Stimulated activated naive CD8-positive, alpha-beta T cell treated with anti-CD3 and anti-CD28 coated beads, Interleukin-15, amount 100 ng/mL, for 72 hours (primary cell): ENCODE results near the gene VAV2.

ENCODE experiments used
- ATAC-seq: fragments of 150-1000 bp; cut with Tn5 transposase; 2 replicates; pipeline ENCODE4 v1.10.0; 2021; ENCODE audit warnings: mild to moderate bottlenecking, moderate library complexity
- DNase-seq, 2 donors: peaks; one replicate each; pipeline ENCODE4 v3.0.0; 2021 to 2022
- H3K27ac Mint-ChIP-seq, 2 donors: one replicate each; pipeline ENCODE4 v1.8.0; 2022; ENCODE audit warnings: mild to moderate bottlenecking in 2 of 2, mixed read lengths in 2 of 2, moderate library complexity in 2 of 2
- H3K27me3 Mint-ChIP-seq: one replicate; pipeline ENCODE4 v1.8.0; 2022; ENCODE audit warnings: mixed read lengths
- H3K4me1 Mint-ChIP-seq: one replicate; pipeline ENCODE4 v1.8.0; 2022; ENCODE audit warnings: mild to moderate bottlenecking, mixed read lengths
- H3K4me3 Mint-ChIP-seq, 2 donors: one replicate each; pipeline ENCODE4 v1.8.0; 2022; ENCODE audit warnings: mild to moderate bottlenecking in 2 of 2, mixed read lengths in 2 of 2, moderate library complexity in 1 of 2
- H3K9me3 Mint-ChIP-seq, 2 donors: one replicate each; pipeline ENCODE4 v1.8.0; 2022; ENCODE audit warnings: mixed read lengths in 2 of 2

The VAV2 gene

GRCh38 chr9:133855802-133856521 lies 136.2 kb downstream of the VAV2 start:
- ATAC-seq (peak; percentile 31), DNase-seq (no peak)
- H3K4me1 Mint-ChIP-seq: no peaks in the 10 kb centered on the region
- H3K27me3 Mint-ChIP-seq: no peaks in the 10 kb centered on the region
- no peak overlapping the region for H3K27ac Mint-ChIP-seq
- H3K9me3 Mint-ChIP-seq: no peaks in the 10 kb centered on the region
- H3K4me3 Mint-ChIP-seq: no peak overlapping the region

GRCh38 chr9:133855371-133855770 lies 136.8 kb downstream of the VAV2 start:
- DNase-seq (no peak), ATAC-seq (no peak)
- no peak overlapping the region for H3K4me3 Mint-ChIP-seq
- no peak overlapping the region for H3K27ac Mint-ChIP-seq
- no peaks in the 10 kb centered on the region for H3K9me3 Mint-ChIP-seq
- no peaks in the 10 kb centered on the region for H3K27me3 Mint-ChIP-seq
- no peaks in the 10 kb centered on the region for H3K4me1 Mint-ChIP-seq

GRCh38 chr9:133854765-133855164 lies 137.4 kb downstream of the VAV2 start:
- no peak overlapping the region for H3K4me3 Mint-ChIP-seq
- no peaks in the 10 kb centered on the region for H3K4me1 Mint-ChIP-seq
- H3K27ac Mint-ChIP-seq: no peak overlapping the region
- DNase-seq: no peak
- ATAC-seq: no peak
- H3K9me3 Mint-ChIP-seq: no peaks in the 10 kb centered on the region
- H3K27me3 Mint-ChIP-seq: no peaks in the 10 kb centered on the region

GRCh38 chr9:133854048-133854447 lies 138.1 kb downstream of the VAV2 start:
- Mint-ChIP-seq H3K4me1 (no peaks in the 10 kb centered on the region), H3K9me3 (no peaks in the 10 kb centered on the region), H3K4me3 (no peak overlapping the region), H3K27me3 (no peaks in the 10 kb centered on the region), H3K27ac (no peak overlapping the region)
- no peak for DNase-seq
- no peak for ATAC-seq

- DNase-seq (no peak), ATAC-seq (no peak)
- no peak overlapping the region for H3K4me3 Mint-ChIP-seq
- H3K27me3 Mint-ChIP-seq: no peaks in the 10 kb centered on the region
- H3K4me1 Mint-ChIP-seq: no peaks in the 10 kb centered on the region
- no peak overlapping the region for H3K27ac Mint-ChIP-seq
- no peaks in the 10 kb centered on the region for H3K9me3 Mint-ChIP-seq
These were observed 138.8 kb downstream of the VAV2 start for GRCh38 chr9:133853331-133853730.

GRCh38 chr9:133852431-133852830 lies 139.7 kb downstream of the VAV2 start:
- H3K9me3 Mint-ChIP-seq: no peaks in the 10 kb centered on the region
- H3K27ac Mint-ChIP-seq: no peak overlapping the region
- no peaks in the 10 kb centered on the region for H3K4me1 Mint-ChIP-seq
- ATAC-seq: no peak
- no peak for DNase-seq
- no peaks in the 10 kb centered on the region for H3K27me3 Mint-ChIP-seq
- no peak overlapping the region for H3K4me3 Mint-ChIP-seq

- H3K4me1 Mint-ChIP-seq: no peaks in the 10 kb centered on the region
- no peak overlapping the region for H3K27ac Mint-ChIP-seq
These were observed 140.4 kb downstream of the VAV2 start for GRCh38 chr9:133851693-133852092.

GRCh38 chr9:133850937-133851336 lies 141.2 kb downstream of the VAV2 start:
- H3K27ac Mint-ChIP-seq: no peak overlapping the region
- DNase-seq (no peak), ATAC-seq (no peak)
- H3K4me3 Mint-ChIP-seq: no peak overlapping the region
- H3K27me3 Mint-ChIP-seq: no peaks in the 10 kb centered on the region
- H3K9me3 Mint-ChIP-seq: no peaks in the 10 kb centered on the region
- no peaks in the 10 kb centered on the region for H3K4me1 Mint-ChIP-seq

More at GRCh38 chr9:133851693-133852092, 140.4 kb downstream of the VAV2 start:
- ATAC-seq: no peak
- no peak for DNase-seq
- H3K4me3 Mint-ChIP-seq: no peak overlapping the region
- no peaks in the 10 kb centered on the region for H3K27me3 Mint-ChIP-seq
- no peaks in the 10 kb centered on the region for H3K9me3 Mint-ChIP-seq

GRCh38 chr9:133850161-133850560 lies 142.0 kb downstream of the VAV2 start:
- H3K27ac Mint-ChIP-seq: peak overlapping the region in 1 of 2 donors; percentile 31

GRCh38 chr9:133849110-133849670 lies 142.9 kb downstream of the VAV2 start:
- Mint-ChIP-seq H3K4me3 (no peak overlapping the region), H3K4me1 (peaks cover 9% of the 10 kb centered on the region), H3K9me3 (no peaks in the 10 kb centered on the region), H3K27me3 (peaks cover 16% of the 10 kb centered on the region), H3K27ac (no peak overlapping the region)
- no peak for ATAC-seq
- no peak for DNase-seq

More at GRCh38 chr9:133850161-133850560, 142.0 kb downstream of the VAV2 start:
- Mint-ChIP-seq H3K9me3 (no peaks in the 10 kb centered on the region), H3K4me1 (peaks cover 5% of the 10 kb centered on the region), H3K27me3 (peaks cover 6% of the 10 kb centered on the region), H3K4me3 (no peak overlapping the region)
- DNase-seq: no peak
- ATAC-seq: no peak

- H3K27me3 Mint-ChIP-seq: peaks cover 19% of the 10 kb centered on the region
- peaks cover 9% of the 10 kb centered on the region for H3K4me1 Mint-ChIP-seq
- DNase-seq (no peak), ATAC-seq (no peak)
- H3K27ac Mint-ChIP-seq: no peak overlapping the region
- no peaks in the 10 kb centered on the region for H3K9me3 Mint-ChIP-seq
- H3K4me3 Mint-ChIP-seq: no peak overlapping the region
These were observed 143.5 kb downstream of the VAV2 start for GRCh38 chr9:133848471-133849109.

GRCh38 chr9:133846483-133847090 lies 145.5 kb downstream of the VAV2 start:
- ATAC-seq: no peak
- H3K27ac Mint-ChIP-seq: peak overlapping the region in 1 of 2 donors; percentile 31
- no peak overlapping the region for H3K4me3 Mint-ChIP-seq
- H3K27me3 Mint-ChIP-seq: peaks cover 24% of the 10 kb centered on the region
- H3K4me1 Mint-ChIP-seq: peaks cover 9% of the 10 kb centered on the region
- H3K9me3 Mint-ChIP-seq: no peaks in the 10 kb centered on the region
- DNase-seq: no peak

GRCh38 chr9:133845440-133845839 lies 146.7 kb downstream of the VAV2 start:
- Mint-ChIP-seq H3K27me3 (peaks cover 24% of the 10 kb centered on the region), H3K9me3 (no peaks in the 10 kb centered on the region), H3K4me3 (no peak overlapping the region), H3K4me1 (peaks cover 9% of the 10 kb centered on the region), H3K27ac (no peak overlapping the region)
- DNase-seq: no peak
- ATAC-seq: peak; percentile 38

- peak overlapping the region in 1 of 2 donors; percentile 34 for H3K27ac Mint-ChIP-seq
- no peaks in the 10 kb centered on the region for H3K9me3 Mint-ChIP-seq
- peaks cover 24% of the 10 kb centered on the region for H3K27me3 Mint-ChIP-seq
- H3K4me1 Mint-ChIP-seq: peaks cover 9% of the 10 kb centered on the region
- ATAC-seq: no peak
- no peak overlapping the region for H3K4me3 Mint-ChIP-seq
- DNase-seq: no peak
These were observed 147.2 kb downstream of the VAV2 start for GRCh38 chr9:133844881-133845410.

GRCh38 chr9:133844398-133844784 lies 147.7 kb downstream of the VAV2 start:
- Mint-ChIP-seq H3K27ac (no peak overlapping the region), H3K4me1 (peaks cover 9% of the 10 kb centered on the region), H3K9me3 (no peaks in the 10 kb centered on the region), H3K27me3 (peaks cover 24% of the 10 kb centered on the region), H3K4me3 (no peak overlapping the region)
- no peak for DNase-seq
- ATAC-seq: no peak
